HG02981 (cell line): ENCODE data around the gene PKN2.

ENCODE experiments used
- ATAC-seq: cut with Tn5 transposase; IDR thresholded peaks from one replicate; pipeline ENCODE4 v1.9.1; 2021; ENCODE audit warnings: mild to moderate bottlenecking, moderate library complexity; ENCODE audit not compliant: unreplicated experiment

The PKN2 gene

DNA sequence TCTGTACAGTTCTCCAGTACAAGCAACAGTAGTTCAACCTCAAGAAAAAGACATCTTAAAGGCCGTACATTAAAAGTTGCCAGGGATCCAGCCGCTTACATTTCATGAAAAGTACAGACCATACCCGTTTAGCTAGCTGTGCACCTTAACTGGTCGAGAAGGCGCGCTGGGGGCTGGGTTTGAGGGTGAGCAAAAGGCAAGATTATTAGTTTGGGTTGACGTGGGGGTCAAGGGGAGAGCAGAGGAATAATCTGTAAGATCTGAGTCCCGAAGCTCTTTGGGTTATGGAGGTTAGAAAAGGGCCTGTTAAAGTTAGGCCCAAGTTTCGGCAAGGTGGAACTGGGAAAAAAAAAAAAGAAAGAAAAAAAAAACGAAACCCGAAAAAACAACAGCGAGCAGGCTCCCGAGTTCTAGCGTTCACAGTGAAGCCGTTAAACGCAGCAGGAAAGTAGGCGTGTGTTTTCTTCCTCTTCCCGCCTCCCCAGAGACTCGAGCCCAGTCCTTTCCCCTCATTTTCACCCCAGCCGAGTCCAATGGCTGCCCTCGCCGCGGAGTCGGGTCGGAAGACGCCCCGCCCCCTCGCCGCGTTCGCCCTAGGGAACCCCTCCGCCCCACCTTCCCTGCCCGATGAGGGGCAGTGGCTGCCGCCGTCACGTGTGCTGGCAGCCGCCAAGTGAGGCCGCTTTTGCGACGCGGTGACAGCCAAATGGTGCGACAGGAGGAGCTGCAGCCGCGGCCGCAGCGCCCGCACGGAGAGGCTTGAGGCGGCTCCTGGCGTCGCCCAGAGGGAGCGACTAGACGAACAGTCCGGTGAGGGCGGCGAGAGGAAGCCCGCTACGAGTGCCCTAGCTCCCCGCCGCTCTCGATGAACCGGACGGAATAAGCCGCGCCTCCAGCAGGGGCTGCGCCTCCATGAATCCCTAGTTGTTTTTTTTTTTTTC, at the start of gene PKN2:
PKN2 (plus strand) TSS at position 733 of the 941 bp plus-strand sequence. CDS start 308 bp downstream, outside the sequence.
- peak; percentile 85 for ATAC-seq

DNA sequence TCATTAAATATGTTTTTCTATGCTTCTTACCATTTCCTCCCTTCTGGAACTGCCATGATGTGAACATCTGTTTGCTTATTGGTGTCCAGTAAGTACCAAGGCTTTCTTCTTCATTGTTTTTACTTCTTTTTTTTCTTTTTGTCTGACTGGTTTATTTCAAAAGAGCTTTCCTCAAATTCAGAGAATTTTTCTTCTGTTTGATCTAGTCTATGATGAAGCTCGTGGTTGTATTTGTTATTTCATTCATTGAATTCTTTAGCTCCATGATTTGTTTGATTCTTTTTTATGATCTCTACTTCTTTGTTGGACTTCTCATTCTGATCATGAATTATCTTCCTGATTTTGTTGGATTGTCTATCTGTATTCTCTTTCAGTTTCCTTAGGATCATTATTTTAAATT, 49.5 kb upstream of the PKN2 start:
- no peak for ATAC-seq

GRCh38 chr1:88640060-88640459, 44.0 kb upstream of the PKN2 start:
- ATAC-seq = no peak

GRCh38 chr1:88645886-88646285, 38.2 kb upstream of the PKN2 start:
- no peak for ATAC-seq

DNA sequence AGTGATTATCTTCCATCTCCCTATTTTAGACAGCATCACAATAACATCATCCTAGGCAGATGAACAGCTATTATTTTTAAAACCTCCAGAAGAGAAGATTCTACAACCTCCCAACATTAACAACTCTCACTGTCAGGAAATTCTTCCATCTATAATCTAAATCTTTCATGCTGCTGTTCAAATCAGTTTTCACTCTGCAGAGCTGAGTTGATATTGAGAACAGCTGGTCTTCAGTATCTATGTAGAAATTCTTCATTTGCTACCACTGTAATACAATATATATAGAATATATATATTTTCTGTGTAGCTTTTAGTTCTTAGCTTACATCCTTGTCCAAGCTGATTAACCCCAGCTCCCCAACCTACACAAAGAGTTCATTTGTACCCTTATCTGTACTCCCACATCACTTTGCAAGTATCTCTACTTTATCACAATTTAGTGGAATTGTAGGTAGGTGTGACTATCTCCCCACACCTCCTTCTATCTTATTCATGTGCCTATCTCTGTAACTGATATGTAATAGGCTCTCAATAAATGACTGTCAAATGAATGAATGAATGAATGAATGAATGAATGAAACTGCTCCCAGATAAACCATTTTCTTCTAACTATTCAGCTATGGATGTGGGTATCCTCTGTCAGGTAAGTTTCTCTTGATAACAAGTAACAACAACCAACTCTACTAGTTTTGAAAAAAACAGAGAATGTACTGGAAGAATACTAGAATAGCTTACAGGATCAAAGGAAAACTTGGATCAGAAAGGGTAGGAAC, 37.4 kb upstream of the PKN2 start:
- ATAC-seq = no peak

DNA sequence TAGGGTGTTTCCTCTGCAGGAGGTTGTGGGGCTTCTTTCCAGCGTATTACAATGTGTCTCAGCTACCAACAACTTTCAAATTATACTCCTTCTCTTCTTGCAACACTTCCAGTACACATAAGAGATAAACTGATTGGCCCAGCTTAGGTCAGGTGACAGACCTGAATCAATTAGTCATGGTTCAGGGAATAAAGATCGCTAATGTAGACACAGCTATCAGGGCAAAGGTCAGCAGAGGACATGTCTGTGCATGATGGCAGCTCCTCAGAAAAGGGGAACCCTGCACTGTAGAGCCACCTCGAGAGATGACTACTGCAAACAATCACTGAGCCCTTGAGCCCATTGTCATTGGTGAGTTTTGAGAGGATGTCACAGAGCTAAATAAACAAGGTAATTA, 36.8 kb upstream of the PKN2 start:
- ATAC-seq = no peak

- ATAC-seq = no peak
These were observed 36.2 kb upstream of the PKN2 start for GRCh38 chr1:88647749-88648415.

DNA sequence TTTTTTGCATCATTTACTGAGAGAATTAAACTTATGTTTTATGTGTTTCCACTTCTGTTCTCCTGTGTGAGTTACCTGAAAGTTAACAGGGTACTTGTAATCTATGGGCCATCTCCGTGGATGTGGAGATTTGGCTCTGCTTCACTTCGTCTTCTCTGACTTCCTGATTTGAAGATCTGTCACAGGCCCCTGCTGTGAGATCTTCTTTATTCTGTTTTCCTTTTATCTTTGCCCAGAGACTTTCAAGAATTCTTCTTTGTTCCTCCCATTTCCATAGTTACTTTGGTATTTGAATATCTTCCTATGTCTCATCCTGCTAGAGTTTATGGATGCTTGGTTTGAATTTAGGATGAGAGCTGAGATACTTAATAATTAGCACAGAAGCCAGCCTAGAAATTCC, 35.4 kb upstream of the PKN2 start:
- ATAC-seq = no peak

DNA sequence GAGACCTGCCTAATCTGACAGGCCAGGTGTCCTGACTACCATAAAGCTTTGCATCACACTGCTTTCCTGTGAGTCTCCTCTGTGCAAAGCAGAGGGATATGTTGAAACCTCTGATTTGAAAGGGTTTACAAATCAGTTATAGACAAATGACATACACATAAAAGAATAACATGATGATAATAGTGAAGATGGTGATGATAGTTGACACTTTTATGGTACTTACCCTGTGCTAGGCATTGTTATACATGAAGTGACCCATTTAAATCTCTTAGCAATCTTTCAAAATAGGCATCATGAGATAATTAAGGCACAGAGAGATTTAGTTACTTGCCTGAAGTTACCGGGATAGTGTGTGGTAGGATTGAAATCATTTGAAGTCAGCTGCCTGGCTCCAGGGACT, 34.1 kb upstream of the PKN2 start:
- ATAC-seq = no peak

- no peak for ATAC-seq
These were observed 33.2 kb upstream of the PKN2 start for GRCh38 chr1:88650676-88651418.

DNA sequence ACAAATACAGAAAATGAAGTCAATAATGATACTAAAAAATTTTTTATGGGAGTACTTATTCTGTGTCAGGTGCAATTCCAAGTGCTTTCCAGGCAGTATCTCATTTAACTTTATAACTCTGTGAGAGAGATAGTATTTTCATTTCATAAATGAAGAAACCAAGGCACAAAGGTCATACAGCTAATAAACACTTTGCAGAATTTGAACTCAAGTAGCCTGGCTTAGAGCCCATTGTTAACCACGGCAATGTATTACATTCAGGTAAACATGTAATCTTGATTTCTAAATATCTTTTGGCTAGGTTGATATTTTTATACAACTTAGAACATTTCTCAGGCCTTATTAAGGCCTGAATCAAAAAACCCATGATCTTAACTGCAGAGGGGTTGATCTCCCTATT, 28.9 kb upstream of the PKN2 start:
- no peak for ATAC-seq

GRCh38 chr1:88655685-88656299, 28.3 kb upstream of the PKN2 start:
- no peak for ATAC-seq

DNA sequence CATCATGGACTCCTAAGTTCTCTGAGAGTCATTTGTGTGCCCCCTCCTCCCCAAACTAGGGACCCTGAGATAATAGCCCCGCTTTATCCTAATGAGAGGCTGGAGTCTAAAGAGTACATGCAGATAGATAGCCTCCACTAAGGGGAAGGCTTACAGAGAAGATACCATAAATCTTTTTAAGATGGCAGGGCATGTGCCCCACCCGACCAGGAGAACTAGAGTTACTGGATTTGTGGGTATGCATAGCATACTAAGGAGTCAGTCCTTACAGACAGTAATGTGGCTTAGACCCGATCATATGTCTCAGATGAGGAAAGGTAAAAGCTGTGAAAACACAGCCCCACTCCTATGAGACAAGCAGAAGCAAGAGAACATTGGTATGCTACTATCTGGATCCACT, 25.7 kb upstream of the PKN2 start:
- ATAC-seq = no peak

- ATAC-seq = no peak
These were observed 24.5 kb upstream of the PKN2 start for GRCh38 chr1:88659552-88659951.

- no peak for ATAC-seq
These were observed 22.9 kb upstream of the PKN2 start for GRCh38 chr1:88661188-88661587.

DNA sequence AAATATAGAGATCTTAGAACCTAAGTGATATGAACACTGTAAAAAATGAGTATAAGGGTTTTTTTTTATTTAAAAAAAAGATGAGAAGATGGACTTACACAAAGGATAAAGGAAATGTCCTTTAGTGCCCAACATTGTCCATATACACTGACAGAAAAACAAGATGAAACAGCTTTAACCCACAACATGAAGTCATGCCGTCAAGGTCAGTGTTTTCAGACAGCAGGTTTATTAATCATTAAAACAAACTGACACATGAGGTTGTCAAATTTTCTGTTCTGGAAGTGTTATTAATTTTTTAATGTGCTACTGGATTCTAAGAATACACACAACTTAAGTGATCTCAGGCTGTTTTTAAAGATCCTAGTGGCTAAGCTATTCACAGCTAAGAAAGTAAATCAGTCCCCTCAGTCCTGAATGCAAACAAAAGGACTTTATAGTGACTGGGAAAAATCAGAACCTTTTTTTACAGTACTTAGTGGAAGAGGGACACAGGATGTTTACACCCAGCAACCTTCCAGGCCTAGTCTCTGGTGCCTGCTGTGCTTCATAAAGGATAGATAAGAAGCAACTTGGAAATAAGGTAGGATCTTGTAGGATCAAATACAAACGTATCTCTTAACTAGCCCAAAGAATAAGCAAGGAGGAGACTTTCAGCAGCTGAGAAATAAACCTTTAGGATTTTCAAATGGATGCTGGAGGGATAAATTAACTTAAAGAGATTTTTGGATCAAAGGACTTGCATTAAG, 21.9 kb upstream of the PKN2 start:
- peak; percentile 69 for ATAC-seq

GRCh38 chr1:88662723-88663122, 21.4 kb upstream of the PKN2 start:
- ATAC-seq = no peak

DNA sequence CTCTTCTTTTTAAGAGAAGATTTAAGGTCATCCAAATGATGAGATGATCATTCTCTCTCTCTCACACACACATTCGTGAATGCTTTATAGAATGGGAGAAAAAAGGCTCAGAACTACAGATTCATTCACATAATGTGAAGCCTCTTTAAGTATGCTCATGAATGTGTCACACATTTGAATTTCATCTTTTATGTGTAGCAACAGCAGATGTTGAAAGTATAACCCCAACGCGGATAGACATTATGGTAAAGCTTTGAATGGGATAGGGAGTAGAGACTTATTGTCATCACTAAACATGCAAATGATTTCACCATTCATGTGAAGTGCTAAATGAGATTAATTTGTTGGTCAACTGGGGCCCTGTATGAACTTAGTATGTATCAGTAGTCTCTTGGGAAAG, 15.7 kb upstream of the PKN2 start:
- ATAC-seq = no peak

DNA sequence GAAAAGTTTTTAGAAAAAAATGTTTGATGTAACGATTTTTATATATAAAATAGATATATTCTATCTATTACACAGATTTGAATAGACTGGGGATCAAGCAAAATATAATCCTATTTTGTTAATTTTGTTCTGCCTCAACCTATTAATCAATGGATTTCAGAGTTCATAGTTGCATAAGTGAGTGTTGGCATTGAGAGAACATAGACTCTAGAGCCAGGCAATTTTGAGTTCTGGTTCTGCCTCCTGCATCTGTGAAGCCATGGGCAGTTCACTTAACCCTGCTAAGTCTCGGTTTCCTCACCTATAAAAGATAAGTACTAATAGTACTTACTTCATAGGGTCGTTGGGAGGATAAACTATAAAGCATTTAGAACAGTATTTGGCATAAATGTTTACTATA, 13.6 kb upstream of the PKN2 start:
- ATAC-seq = no peak

- ATAC-seq = no peak
These were observed 10.6 kb upstream of the PKN2 start for GRCh38 chr1:88673446-88673845.
